ENCODE data around the gene ARID4B.

The ARID4B gene

DNA sequence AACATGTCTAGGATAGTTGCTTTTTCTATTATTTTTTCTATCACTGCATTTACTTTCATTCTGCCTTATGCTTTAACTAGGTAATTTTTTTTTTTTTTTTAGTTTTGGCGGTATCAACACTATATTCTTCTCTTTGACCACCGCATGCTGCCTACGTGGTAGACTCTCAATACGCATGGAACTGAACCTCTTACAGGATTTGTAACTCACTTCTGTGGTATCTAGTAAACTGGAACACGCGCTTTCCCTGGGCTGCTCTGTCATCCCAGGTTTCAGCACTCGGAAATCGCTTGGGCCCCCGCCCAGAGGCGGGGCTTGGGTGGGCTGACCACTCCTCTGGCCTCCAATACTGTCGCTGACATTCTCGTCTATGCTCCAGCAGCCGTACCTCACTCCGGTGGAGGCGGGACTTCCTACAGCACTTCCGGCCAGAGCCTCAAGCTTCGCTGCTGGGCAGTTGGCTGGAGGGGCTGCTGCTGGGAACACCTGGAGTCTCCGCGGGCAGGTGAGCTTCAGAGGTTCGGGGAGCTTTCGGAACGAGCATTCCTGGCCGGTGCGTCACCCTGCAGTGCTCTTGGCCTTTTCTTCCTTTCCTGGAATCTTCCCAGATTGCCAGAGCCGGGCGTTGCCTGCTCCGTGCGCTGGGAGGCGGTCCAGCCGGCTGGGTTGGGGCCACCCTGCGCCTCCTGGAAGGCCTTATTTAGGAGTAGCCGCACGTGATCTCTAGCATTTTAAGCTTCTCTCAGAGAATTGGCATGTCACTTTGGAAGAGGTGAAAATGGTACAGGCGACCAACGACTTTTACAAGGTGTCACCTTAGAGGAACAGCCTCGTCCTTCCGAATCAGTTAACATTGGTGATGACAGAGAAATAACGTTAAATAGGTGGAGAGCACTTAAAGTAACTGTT lies 39.3 kb upstream of the ARID4B start, which contains the start of gene TBCE (continued):
- TF ChIP-seq, protein P1, sequence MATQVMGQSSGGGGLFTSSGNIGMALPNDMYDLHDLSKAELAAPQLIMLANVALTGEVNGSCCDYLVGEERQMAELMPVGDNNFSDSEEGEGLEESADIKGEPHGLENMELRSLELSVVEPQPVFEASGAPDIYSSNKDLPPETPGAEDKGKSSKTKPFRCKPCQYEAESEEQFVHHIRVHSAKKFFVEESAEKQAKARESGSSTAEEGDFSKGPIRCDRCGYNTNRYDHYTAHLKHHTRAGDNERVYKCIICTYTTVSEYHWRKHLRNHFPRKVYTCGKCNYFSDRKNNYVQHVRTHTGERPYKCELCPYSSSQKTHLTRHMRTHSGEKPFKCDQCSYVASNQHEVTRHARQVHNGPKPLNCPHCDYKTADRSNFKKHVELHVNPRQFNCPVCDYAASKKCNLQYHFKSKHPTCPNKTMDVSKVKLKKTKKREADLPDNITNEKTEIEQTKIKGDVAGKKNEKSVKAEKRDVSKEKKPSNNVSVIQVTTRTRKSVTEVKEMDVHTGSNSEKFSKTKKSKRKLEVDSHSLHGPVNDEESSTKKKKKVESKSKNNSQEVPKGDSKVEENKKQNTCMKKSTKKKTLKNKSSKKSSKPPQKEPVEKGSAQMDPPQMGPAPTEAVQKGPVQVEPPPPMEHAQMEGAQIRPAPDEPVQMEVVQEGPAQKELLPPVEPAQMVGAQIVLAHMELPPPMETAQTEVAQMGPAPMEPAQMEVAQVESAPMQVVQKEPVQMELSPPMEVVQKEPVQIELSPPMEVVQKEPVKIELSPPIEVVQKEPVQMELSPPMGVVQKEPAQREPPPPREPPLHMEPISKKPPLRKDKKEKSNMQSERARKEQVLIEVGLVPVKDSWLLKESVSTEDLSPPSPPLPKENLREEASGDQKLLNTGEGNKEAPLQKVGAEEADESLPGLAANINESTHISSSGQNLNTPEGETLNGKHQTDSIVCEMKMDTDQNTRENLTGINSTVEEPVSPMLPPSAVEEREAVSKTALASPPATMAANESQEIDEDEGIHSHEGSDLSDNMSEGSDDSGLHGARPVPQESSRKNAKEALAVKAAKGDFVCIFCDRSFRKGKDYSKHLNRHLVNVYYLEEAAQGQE (tag by site-specific recombination; IDR thresholded peaks at IDR 0.05), result peak; percentile 22; the same call in 1 of the 2 replicates
- TF ChIP-seq KLF1 (tag by site-specific recombination; IDR thresholded peaks at IDR 0.05) (peak; percentile 44; the same call in 1 of the 2 replicates), IKZF3 (tag by site-specific recombination; IDR thresholded peaks at IDR 0.05) (peak; percentile 86), ZIC2 (tag by site-specific recombination; IDR thresholded peaks at IDR 0.05) (peak; percentile 51), ZNF433 (tag by site-specific recombination; IDR thresholded peaks at IDR 0.05; ENCODE audit: low read depth) (0 out of 2 replicates have a peak, but pooled peaks have one; percentile 3), SP2 (tag by site-specific recombination; IDR thresholded peaks at IDR 0.05) (peak; percentile 100), YY1 (tag by site-specific recombination; IDR thresholded peaks at IDR 0.05) (0 out of 2 replicates have a peak, but pooled peaks have one; percentile 19), ZNF837 (tag by site-specific recombination; IDR thresholded peaks at IDR 0.05) (no peak), ZFP69B (tag by site-specific recombination; IDR thresholded peaks at IDR 0.05) (peak; percentile 76)
- TF ChIP-seq, protein P2, sequence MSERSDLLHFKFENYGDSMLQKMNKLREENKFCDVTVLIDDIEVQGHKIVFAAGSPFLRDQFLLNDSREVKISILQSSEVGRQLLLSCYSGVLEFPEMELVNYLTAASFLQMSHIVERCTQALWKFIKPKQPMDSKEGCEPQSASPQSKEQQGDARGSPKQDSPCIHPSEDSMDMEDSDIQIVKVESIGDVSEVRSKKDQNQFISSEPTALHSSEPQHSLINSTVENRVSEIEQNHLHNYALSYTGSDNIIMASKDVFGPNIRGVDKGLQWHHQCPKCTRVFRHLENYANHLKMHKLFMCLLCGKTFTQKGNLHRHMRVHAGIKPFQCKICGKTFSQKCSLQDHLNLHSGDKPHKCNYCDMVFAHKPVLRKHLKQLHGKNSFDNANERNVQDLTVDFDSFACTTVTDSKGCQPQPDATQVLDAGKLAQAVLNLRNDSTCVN (tag by site-specific recombination; optimal IDR thresholded peaks at IDR 0.05), result peak; percentile 20
- TF ChIP-seq, protein P3, sequence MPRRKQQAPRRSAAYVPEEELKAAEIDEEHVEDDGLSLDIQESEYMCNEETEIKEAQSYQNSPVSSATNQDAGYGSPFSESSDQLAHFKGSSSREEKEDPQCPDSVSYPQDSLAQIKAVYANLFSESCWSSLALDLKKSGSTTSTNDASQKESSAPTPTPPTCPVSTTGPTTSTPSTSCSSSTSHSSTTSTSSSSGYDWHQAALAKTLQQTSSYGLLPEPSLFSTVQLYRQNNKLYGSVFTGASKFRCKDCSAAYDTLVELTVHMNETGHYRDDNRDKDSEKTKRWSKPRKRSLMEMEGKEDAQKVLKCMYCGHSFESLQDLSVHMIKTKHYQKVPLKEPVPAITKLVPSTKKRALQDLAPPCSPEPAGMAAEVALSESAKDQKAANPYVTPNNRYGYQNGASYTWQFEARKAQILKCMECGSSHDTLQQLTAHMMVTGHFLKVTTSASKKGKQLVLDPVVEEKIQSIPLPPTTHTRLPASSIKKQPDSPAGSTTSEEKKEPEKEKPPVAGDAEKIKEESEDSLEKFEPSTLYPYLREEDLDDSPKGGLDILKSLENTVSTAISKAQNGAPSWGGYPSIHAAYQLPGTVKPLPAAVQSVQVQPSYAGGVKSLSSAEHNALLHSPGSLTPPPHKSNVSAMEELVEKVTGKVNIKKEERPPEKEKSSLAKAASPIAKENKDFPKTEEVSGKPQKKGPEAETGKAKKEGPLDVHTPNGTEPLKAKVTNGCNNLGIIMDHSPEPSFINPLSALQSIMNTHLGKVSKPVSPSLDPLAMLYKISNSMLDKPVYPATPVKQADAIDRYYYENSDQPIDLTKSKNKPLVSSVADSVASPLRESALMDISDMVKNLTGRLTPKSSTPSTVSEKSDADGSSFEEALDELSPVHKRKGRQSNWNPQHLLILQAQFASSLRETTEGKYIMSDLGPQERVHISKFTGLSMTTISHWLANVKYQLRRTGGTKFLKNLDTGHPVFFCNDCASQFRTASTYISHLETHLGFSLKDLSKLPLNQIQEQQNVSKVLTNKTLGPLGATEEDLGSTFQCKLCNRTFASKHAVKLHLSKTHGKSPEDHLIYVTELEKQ (tag by site-specific recombination; IDR thresholded peaks at IDR 0.05; ENCODE audit: borderline replicate concordance), result no peak

DNA sequence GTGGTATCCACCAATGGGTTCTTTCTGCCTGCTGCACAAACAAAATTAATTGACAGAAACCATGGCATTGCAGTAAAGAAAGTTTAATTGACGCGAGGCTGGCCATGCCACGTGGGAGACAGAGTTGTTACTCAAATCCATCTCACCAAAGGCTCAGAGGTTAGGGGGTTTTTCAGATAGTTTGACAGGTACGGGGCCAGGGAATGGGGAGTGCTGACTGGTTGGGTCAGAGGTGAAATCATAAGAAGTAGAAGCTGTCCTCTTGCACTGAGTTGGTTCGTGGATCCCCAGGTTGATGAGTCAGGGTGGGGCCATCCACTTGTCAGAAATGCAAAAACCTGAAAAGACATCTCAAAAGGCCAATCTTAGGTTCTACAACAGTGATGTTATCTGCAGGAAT lies 38.3 kb upstream of the ARID4B start:
- ChIA-PET POLR2A (no interaction called here), CTCF (interaction anchor here (0.5 to 0.6 kb wide), 2 partner anchors 10 to 249 kb away, joined by 3 read pairs; no protein-coding TSS in a partner anchor)
- Histone ChIP-seq H3K27ac (ENCODE audit: extremely low read depth, low read depth, low read length) (no peak overlapping the region), H3K4me3 (ENCODE audit: low read depth, low read length) (no peak overlapping the region), H3K9me3 (ENCODE audit: control insufficient read depth, insufficient read depth, low read depth, low read length) (no peaks in the 10 kb centered on the region), H3K4me1 (ENCODE audit: control insufficient read depth, insufficient read depth, low read length) (0 out of 2 replicates have a peak, but pooled peaks cover 4% of the 10 kb centered on the region), H3K36me3 (ENCODE audit: control insufficient read depth in 2 of 2, insufficient read depth in 1 of 2, low read length in 2 of 2) (peaks cover 0 to 5% of the 10 kb centered on the region in 2 experiments; a peak in 2 of 3 replicates)
- TF ChIP-seq, protein P4, sequence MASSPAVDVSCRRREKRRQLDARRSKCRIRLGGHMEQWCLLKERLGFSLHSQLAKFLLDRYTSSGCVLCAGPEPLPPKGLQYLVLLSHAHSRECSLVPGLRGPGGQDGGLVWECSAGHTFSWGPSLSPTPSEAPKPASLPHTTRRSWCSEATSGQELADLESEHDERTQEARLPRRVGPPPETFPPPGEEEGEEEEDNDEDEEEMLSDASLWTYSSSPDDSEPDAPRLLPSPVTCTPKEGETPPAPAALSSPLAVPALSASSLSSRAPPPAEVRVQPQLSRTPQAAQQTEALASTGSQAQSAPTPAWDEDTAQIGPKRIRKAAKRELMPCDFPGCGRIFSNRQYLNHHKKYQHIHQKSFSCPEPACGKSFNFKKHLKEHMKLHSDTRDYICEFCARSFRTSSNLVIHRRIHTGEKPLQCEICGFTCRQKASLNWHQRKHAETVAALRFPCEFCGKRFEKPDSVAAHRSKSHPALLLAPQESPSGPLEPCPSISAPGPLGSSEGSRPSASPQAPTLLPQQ (tag by site-specific recombination; IDR thresholded peaks at IDR 0.05), result peak; percentile 36
- 0 out of 2 replicates have a peak, but pooled peaks have one; percentile 29 for TF ChIP-seq ZNF600 (tag by site-specific recombination; IDR thresholded peaks at IDR 0.05)
- TF ChIP-seq YY2 (tag by site-specific recombination; IDR thresholded peaks at IDR 0.05), result no peak
